ENCODE data around the gene SLC37A3. TPM values are rescaled to one million over a fixed set of nuclear protein-coding genes. Genes with fewer than 3 reads are reported as not detected.
"Not testable (repeated sequence)": the region's sequence is repeated elsewhere in the genome, so short reads cannot be mapped to it uniquely, and the experiment has no call there.

The SLC37A3 gene
- total RNA-seq, 1 donor from 2014 or later, result 56.2 TPM

DNA sequence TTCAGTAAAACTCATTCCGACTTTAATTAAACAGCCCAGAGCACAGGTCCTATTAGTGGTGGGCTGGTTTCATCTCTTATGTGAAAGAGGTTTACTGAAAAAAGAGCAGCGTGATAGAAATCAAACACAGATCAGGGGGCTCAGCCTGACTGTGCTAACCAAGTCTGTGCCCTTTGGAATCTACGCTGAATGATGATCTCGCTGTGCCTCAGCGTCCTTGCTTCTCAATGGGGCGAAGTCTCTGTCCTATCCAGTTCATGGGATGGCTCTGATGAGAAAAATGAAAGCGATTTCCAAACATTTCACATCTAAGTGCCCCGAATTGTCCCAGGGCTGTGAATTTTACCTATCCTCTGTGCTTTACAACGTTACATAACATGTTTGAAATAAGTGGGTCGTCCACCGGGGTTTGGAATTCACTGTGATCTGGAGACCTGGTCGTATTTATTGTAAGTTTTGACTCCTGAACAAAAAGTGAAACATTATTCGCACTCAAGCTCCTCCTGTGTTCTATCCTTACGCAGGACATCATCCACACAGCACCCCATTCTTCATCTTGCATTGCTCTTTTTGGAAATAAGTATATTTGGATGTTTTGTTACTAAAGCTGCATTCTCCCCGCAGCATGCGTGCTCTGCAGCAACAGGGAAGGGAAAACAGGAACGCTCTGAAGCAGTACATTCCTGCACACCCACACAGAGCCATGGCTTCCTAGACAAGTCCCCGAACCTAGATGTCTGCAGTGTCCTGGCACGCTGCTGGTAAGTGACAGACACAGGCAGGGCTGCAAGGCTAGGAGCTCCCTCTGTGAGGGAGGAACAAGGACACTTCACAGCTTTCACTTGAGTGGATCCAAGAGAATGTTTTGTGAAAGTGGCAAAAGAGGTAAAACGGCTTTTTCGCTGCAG is 83.5 kb downstream of the SLC37A3 start:
- no peak for DNase-seq (ENCODE audit: low read depth)

GRCh38 chr7:140312141-140312846 is 86.0 kb downstream of the SLC37A3 start:
- no peak for DNase-seq (ENCODE audit: low read depth)

DNA sequence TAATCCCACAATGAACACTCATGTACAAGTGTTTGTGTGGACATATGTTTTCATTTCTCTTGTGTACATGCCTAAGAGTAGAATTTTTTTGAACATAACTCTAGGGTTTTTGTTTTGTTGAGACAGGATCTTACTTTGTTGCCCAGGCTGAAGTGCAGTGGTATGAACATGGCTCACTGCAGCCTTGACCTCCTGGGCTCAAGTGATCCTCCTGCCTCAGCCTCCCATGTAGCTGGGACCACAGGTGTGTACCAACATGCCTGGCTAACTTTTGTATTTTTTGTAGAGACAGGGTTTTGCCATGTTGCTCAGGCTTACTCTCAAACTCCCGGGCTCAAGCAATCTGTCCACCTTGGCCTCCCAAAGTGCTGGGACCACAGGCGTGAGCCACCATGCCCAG is 87.2 kb downstream of the SLC37A3 start:
- DNase-seq (ENCODE audit: low read depth), result not testable (repeated sequence)

GRCh38 chr7:140310337-140311002 is 87.9 kb downstream of the SLC37A3 start:
- peak; percentile 71 for DNase-seq (ENCODE audit: low read depth)

- DNase-seq (ENCODE audit: low read depth), result no peak
Measured at GRCh38 chr7:140308060-140308459, 90.3 kb downstream of the SLC37A3 start.

DNA sequence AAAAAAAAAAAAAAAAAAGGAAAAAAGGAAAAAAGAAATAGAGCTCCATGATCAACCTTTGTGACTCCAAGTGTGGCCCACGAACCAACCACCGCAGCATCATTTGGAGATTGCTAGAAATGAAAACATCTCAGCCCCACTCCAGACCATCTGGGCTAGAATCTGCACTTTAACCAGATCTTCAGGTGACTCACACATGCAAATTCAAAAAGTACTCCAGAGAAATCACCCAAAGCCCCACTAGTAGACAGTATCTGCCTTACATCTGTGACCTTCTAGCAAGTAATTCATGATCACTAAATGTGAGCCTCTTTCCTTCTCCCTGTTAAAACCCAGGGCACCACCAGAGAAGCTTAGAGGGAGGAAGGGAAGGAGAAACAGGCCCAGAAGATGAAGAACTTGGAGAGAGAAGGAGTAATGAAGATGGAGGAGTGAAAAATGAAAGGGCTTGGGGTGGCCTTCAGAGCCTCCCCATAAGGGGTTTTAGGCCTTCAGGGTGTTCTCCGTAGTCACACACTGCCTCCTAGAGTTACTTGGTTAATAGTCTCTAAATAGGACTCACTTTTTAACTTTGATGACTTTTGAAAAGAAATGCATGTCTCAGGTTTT is 94.0 kb downstream of the SLC37A3 start:
- DNase-seq (ENCODE audit: low read depth), result peak; percentile 45

GRCh38 chr7:140300243-140301136 is 97.8 kb downstream of the SLC37A3 start:
- DNase-seq (ENCODE audit: low read depth), result no peak

- DNase-seq (ENCODE audit: low read depth), result no peak
Measured at GRCh38 chr7:140298213-140298612, 100.1 kb downstream of the SLC37A3 start.

DNA sequence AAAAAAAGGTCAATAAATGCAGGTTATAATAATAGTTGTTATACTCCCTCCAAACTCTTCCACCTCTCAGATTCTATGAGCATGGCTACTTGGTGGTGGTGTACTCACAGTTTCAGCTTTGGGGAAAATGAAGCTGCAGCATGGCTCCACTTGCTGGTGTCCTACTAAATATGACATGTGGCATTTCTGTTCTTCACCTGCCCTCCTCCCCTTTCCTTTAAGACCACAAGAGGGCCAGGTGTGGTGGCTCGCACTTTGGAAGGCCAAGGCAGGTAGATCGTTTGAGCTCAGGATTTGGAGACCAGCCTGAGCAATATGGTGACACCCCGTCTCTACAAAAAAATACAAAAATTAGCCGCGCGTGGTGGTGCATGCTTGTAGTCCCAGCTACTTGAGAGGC is 101.1 kb downstream of the SLC37A3 start:
- DNase-seq (ENCODE audit: low read depth), result no peak

GRCh38 chr7:140295224-140295738 is 103.0 kb downstream of the SLC37A3 start:
- no peak for DNase-seq (ENCODE audit: low read depth)

GRCh38 chr7:140294454-140294853 is 103.9 kb downstream of the SLC37A3 start:
- DNase-seq (ENCODE audit: low read depth), result no peak

- no peak for DNase-seq (ENCODE audit: low read depth)
Measured at GRCh38 chr7:140292438-140292837, 105.9 kb downstream of the SLC37A3 start.

DNA sequence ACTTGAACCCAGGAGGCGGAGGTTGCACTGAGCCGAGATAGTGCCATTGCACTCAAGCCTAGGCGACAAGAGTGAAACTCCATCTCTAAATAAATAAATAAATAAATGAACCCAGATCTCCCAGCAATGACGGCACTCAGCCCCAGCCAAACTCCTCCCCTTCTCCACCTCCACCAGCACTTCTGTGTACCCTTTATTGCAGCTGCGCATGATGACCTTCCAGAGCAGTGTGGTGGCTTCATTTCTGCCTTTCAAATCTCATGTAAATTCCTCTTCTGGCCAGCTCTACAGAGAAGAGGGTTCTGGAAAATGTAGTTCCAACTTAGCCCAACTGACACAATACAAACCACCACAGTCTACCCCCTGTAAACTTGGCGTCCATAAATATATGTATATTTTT is 108.5 kb downstream of the SLC37A3 start:
- no peak for DNase-seq (ENCODE audit: low read depth)

DNA sequence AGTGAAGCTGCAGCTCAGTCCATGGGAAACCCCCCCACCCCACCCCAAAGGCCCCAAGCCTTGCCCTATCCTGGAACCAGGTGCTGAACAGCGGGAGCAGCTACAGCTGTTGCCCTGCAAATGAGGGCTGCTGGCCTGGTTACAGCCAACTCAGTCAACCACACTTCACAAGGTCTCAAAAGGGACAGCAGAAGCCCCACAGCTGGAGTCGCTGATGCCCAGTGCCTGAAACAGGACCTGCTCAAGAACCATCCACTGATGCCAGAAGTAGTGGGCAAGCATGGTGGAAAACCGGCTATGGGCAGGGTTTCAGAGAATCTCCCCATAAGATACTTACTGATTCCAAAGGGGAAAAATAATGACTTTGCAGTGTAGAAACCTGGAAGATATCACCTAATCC is 110.3 kb downstream of the SLC37A3 start:
- no peak for DNase-seq (ENCODE audit: low read depth)

GRCh38 chr7:140285938-140286337 is 112.4 kb downstream of the SLC37A3 start:
- DNase-seq (ENCODE audit: low read depth), result no peak

DNA sequence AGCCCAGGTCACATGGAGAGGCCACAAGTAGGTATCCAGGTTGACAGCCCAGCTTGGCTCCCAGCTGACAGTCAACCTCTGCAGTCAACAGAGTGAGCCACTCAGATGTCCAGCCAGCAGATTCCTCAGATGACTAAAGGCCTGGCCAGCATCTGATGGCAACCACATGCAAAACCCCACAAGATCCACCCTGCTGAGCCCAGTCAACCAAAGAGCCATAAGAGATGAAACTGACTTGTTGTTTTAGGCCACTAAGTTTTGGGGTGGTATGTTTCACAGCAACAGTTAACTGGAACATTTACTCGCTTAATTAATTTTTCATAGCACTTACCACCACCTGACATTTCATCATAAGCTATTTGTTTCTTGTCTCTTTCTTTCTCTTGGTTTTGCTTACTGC is 114.3 kb downstream of the SLC37A3 start:
- peak; percentile 44 for DNase-seq (ENCODE audit: low read depth)

Other genes with a start within 250 kb of the SLC37A3 start
- gene KDM7A, start 221.5 kb downstream of the SLC37A3 start, total RNA-seq, result 3.3 and 7.2 TPM in 2 replicates
- 3.5 and 15.1 TPM in 2 replicates for gene RAB19, start 5.5 kb upstream of the SLC37A3 start, total RNA-seq
- 76.6 and 119 TPM in 2 replicates for gene MKRN1, start 81.0 kb upstream of the SLC37A3 start, total RNA-seq
- 13.5 and 67.9 TPM in 2 replicates for gene DENND2A, start 242.3 kb upstream of the SLC37A3 start, total RNA-seq

All from renal cortical epithelial cell (primary cell).